Pericardium fibroblast (primary cell): ENCODE results near the gene USP53. TPM values are rescaled to one million over a fixed set of nuclear protein-coding genes. Genes with fewer than 3 reads are reported as not detected.

Experiments
- total RNA-seq: library from RNA; depleted of rRNA; stranded (reverse); fragments of >200 nt; gene quantifications from 2 replicates; pipeline ENCODE4 v1.2.3, GENCODE V29; 2015

The USP53 gene
- total RNA-seq: 62.6 and 71.6 TPM in 2 replicates

DNA sequence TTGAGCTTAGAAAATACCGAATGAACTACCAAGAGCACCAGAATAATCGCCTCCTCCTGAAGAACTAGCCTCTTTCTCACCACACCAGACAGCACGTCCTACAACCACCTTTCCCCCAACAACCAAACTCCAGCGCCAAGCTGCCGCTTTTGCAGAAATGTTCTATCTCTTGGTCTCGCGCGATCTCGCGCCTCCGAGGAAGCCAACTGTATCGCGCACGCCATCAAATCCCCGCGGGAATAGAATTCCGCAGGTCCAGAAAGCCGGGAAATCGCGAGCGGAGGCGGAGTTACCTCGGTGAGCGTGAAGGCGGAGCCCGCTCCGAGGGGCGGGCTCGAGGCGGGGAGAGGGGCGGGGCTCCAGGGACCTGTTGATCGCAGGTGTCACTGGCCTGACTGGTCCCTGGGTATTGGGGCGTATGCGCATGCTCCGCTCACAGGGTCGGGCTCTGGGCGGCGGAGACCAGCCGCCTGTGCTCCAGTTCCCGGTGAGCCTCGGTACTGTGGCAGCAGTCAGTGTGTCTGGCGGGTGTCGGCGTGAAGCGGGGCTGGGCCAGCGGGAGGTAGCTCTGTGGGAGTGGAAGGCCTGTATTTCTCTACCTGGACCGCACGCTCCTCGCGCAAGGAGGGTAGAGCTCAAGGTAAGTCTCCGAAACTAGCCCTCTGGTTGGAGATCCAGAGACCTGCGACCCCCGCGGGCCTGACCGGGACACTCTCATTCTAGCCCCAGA lies at the start of gene USP53:
USP53 (plus strand) TSS at position 480 of the 730 bp plus-strand sequence. CDS start 27,047 bp downstream, outside the sequence.

DNA sequence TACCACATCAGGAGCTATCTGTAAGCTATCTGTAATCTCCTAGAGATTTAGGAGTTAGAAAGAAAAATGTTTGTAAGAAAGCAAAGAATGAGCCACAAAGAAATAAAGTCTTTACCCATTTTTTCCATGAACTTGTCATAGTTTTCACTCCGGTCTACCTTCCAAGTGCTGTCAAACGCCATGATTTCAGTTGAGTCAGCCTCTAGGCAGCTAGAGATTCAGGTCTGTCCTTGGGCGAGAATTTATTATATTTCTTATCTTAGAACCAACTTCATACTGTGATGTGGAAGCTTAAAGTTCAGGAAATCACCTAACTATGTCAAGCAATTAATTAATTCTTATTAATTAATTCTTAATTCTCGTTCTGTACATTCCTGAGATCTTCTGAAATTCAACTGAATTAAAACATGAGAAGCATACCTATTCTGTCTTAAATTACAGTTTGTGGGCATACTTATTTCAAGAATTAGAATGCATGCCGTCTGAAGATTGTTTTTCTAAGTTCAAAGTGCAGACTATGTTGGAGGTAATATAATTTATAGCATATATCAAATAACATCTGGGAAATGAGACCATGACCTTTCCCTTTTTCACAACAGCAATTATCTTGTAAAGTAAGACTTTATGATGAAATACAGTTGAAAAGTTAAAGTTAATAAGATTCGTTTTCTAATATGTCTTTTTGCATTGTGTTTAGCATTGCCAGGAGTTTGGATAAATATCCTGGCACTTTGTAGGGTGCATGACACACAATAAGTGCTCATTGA lies 109.6 kb downstream of the USP53 start, which contains the start of gene FABP2:
FABP2 (minus strand) TSS at position 218 of the 767 bp plus-strand sequence; CDS start at position 182, 36 bp downstream.

Other genes starting within 250 kb of the USP53 start
- gene MYOZ2, start 76.9 kb upstream of the USP53 start, total RNA-seq: 1.2 and 8.8 TPM in 2 replicates
- not detected in 2 replicates for gene FABP2, start 109.4 kb downstream of the USP53 start, total RNA-seq